Ishikawa (cell line): Measurements from ENCODE around the gene DSCAML1.

ENCODE experiments used
- CEBPB ChIP-seq: IDR thresholded peaks from 2 replicates; pipeline ENCODE4 v1.6.1; 2012
- CREB1 ChIP-seq: IDR thresholded peaks from 2 replicates; pipeline ENCODE4 v1.6.1; 2012; ENCODE audit warnings: low read depth
- EGR1 ChIP-seq: IDR thresholded peaks from 2 replicates; pipeline ENCODE4 v1.6.1; 2012
- EP300 ChIP-seq: IDR thresholded peaks from 2 replicates; pipeline ENCODE4 v1.6.1; 2012; ENCODE audit warnings: borderline replicate concordance
- FOXM1 ChIP-seq: IDR thresholded peaks from 2 replicates; pipeline ENCODE4 v1.6.1; 2012; ENCODE audit warnings: low read depth, borderline replicate concordance
- NFIC ChIP-seq: IDR thresholded peaks from 2 replicates; pipeline ENCODE4 v1.6.1; 2012
- TAF1 ChIP-seq: IDR thresholded peaks from 2 replicates; pipeline ENCODE4 v1.6.1; 2012; ENCODE audit warnings: low read depth, mild to moderate bottlenecking
- TCF12 ChIP-seq: IDR thresholded peaks from 2 replicates; pipeline ENCODE4 v1.6.1; 2012; ENCODE audit warnings: low read depth
- TEAD4 ChIP-seq: IDR thresholded peaks from 2 replicates; pipeline ENCODE4 v1.6.1; 2012
- YY1 ChIP-seq: IDR thresholded peaks from 2 replicates; pipeline ENCODE4 v1.6.1; 2012; ENCODE audit warnings: low read depth
- ZBTB7A ChIP-seq: IDR thresholded peaks from 2 replicates; pipeline ENCODE4 v1.6.1; 2012; ENCODE audit warnings: low read depth
- TF ChIP-seq, protein P1 (sequence below): IDR thresholded peaks from 2 replicates; pipeline ENCODE4 v1.6.1; 2012
- TF ChIP-seq, protein P2 (sequence below): IDR thresholded peaks from 2 replicates; pipeline ENCODE4 v1.6.1; 2012
- TF ChIP-seq, protein P3 (sequence below): IDR thresholded peaks from 2 replicates; pipeline ENCODE4 v1.6.1; 2012; ENCODE audit warnings: low read depth, mild to moderate bottlenecking

DNA sequence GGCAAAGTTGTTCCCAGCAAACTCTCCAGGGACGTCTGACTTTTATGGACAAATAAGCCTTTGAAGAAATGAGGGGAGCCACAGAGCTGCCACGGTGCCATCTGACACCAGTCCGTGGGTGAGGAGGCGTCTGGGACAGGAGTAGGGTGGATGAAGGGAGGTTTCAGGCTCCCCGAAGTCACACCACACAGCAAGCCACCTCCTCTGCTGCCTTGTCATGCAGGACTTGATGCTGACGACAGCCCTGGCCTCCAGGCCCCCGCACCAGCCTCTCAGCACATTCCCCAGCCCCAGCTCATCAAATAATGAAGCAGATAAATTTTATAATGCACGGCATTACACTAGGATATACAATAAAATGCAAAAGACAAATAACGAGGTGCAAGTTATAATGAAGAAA, 312.9 kb downstream of the DSCAML1 start:
- TF ChIP-seq CEBPB (no peak), EGR1 (no peak), EP300 (no peak), CREB1 (no peak), ZBTB7A (no peak), TEAD4 (no peak), YY1 (no peak), TAF1 (no peak), FOXM1 (no peak), NFIC (no peak), TCF12 (no peak)
- TF ChIP-seq, protein P1, sequence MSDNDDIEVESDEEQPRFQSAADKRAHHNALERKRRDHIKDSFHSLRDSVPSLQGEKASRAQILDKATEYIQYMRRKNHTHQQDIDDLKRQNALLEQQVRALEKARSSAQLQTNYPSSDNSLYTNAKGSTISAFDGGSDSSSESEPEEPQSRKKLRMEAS = no peak
- TF ChIP-seq, protein P2, sequence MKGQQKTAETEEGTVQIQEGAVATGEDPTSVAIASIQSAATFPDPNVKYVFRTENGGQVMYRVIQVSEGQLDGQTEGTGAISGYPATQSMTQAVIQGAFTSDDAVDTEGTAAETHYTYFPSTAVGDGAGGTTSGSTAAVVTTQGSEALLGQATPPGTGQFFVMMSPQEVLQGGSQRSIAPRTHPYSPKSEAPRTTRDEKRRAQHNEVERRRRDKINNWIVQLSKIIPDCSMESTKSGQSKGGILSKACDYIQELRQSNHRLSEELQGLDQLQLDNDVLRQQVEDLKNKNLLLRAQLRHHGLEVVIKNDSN = no peak
- TF ChIP-seq, protein P3, sequence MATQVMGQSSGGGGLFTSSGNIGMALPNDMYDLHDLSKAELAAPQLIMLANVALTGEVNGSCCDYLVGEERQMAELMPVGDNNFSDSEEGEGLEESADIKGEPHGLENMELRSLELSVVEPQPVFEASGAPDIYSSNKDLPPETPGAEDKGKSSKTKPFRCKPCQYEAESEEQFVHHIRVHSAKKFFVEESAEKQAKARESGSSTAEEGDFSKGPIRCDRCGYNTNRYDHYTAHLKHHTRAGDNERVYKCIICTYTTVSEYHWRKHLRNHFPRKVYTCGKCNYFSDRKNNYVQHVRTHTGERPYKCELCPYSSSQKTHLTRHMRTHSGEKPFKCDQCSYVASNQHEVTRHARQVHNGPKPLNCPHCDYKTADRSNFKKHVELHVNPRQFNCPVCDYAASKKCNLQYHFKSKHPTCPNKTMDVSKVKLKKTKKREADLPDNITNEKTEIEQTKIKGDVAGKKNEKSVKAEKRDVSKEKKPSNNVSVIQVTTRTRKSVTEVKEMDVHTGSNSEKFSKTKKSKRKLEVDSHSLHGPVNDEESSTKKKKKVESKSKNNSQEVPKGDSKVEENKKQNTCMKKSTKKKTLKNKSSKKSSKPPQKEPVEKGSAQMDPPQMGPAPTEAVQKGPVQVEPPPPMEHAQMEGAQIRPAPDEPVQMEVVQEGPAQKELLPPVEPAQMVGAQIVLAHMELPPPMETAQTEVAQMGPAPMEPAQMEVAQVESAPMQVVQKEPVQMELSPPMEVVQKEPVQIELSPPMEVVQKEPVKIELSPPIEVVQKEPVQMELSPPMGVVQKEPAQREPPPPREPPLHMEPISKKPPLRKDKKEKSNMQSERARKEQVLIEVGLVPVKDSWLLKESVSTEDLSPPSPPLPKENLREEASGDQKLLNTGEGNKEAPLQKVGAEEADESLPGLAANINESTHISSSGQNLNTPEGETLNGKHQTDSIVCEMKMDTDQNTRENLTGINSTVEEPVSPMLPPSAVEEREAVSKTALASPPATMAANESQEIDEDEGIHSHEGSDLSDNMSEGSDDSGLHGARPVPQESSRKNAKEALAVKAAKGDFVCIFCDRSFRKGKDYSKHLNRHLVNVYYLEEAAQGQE = no peak
